ENCODE data around the gene INTS14. TPM values are rescaled to one million over a fixed set of nuclear protein-coding genes. Genes with fewer than 3 reads are reported as not detected.
"Not testable (repeated sequence)": the region's sequence is repeated elsewhere in the genome, so short reads cannot be mapped to it uniquely, and the experiment has no call there.

Gene INTS14
- total RNA-seq, 1 donor from 2014 or later: 24.4 TPM

DNA sequence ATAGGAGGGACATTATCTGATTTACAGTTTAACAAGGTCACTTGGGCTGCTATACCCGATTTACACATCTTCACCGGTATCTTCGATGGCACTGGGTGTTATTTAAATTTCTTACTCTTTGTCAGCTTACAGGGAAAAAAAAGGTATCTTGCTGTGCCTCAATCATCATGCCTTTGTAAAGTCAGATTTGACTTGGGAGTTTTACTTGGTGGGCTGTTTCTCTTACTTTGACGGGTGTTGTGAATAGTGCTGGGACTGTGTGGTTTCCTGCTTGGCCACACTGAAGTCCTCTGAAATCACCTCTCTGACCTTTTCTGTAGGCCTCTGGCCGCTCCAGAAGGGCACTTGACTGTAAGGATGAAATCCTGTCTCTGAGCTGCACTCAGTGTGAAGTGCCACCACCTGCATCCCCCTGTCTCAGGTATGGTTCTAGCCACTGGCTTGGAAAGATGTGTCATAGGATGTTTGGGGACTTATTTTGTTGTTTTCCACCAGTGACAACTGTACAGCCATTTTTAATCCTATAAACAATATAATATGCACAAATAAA, 7.7 kb upstream of the INTS14 start:
- Mint-ChIP-seq H3K27me3 (ENCODE audit: low read depth, unreplicated experiment) (no peaks in the 10 kb centered on the region), H3K4me3 (ENCODE audit: unreplicated experiment) (no peak overlapping the region), H3K4me1 (ENCODE audit: low read depth, unreplicated experiment) (no peaks in the 10 kb centered on the region), H3K36me3 (ENCODE audit: low read depth, unreplicated experiment) (peaks cover 7% of the 10 kb centered on the region), H3K27ac (ENCODE audit: unreplicated experiment) (no peak overlapping the region), H3K9me3 (ENCODE audit: unreplicated experiment) (no peaks in the 10 kb centered on the region)
- no peaks in the 10 kb centered on the region for H3K4me1 ChIP-seq (ENCODE audit: insufficient read depth, low read length)
- no peaks in the 10 kb centered on the region for H4K20me1 ChIP-seq (ENCODE audit: insufficient read depth, low read length)
- no peaks in the 10 kb centered on the region for H3K36me3 ChIP-seq (ENCODE audit: insufficient read depth, low read length)
- no peak overlapping the region for H3K9ac ChIP-seq (ENCODE audit: low read length)
- H3K79me2 ChIP-seq (ENCODE audit: insufficient read depth, low read length): no peaks in the 10 kb centered on the region
- H3K27ac ChIP-seq (ENCODE audit: low read depth, low read length): no peak overlapping the region
- no peak overlapping the region for H3K4me3 ChIP-seq (ENCODE audit: insufficient read depth, low read depth, low read length)
- no peak overlapping the region for H3K4me2 ChIP-seq (ENCODE audit: low read length)
- no peaks in the 10 kb centered on the region for H3K27me3 ChIP-seq (ENCODE audit: insufficient read depth, low read length)
- TF ChIP-seq, protein P1, sequence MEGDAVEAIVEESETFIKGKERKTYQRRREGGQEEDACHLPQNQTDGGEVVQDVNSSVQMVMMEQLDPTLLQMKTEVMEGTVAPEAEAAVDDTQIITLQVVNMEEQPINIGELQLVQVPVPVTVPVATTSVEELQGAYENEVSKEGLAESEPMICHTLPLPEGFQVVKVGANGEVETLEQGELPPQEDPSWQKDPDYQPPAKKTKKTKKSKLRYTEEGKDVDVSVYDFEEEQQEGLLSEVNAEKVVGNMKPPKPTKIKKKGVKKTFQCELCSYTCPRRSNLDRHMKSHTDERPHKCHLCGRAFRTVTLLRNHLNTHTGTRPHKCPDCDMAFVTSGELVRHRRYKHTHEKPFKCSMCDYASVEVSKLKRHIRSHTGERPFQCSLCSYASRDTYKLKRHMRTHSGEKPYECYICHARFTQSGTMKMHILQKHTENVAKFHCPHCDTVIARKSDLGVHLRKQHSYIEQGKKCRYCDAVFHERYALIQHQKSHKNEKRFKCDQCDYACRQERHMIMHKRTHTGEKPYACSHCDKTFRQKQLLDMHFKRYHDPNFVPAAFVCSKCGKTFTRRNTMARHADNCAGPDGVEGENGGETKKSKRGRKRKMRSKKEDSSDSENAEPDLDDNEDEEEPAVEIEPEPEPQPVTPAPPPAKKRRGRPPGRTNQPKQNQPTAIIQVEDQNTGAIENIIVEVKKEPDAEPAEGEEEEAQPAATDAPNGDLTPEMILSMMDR (IDR thresholded peaks at IDR 0.05; ENCODE audit: insufficient read depth, low read depth, low read length): no peak
- FAIRE-seq (no peak), DNase-seq (ENCODE audit: low read depth) (no peak)
- no peak overlapping the region for H2AFZ ChIP-seq (ENCODE audit: low read depth, low read length)
- no peaks in the 10 kb centered on the region for H3K9me3 ChIP-seq (ENCODE audit: insufficient read depth, low read depth, low read length)

- not testable (repeated sequence) for H3K9ac ChIP-seq (ENCODE audit: low read length); H3K27ac ChIP-seq (ENCODE audit: low read depth, low read length); H3K36me3 ChIP-seq (ENCODE audit: insufficient read depth, low read length); FAIRE-seq; H3K4me3 ChIP-seq (ENCODE audit: insufficient read depth, low read depth, low read length); H3K27me3 ChIP-seq (ENCODE audit: insufficient read depth, low read length); H4K20me1 ChIP-seq (ENCODE audit: insufficient read depth, low read length); H3K4me2 ChIP-seq (ENCODE audit: low read length); H3K27ac Mint-ChIP-seq (ENCODE audit: unreplicated experiment); DNase-seq (ENCODE audit: low read depth); H3K79me2 ChIP-seq (ENCODE audit: insufficient read depth, low read length); H3K9me3 Mint-ChIP-seq (ENCODE audit: unreplicated experiment); H3K4me1 ChIP-seq (ENCODE audit: insufficient read depth, low read length); H2AFZ ChIP-seq (ENCODE audit: low read depth, low read length); H3K27me3 Mint-ChIP-seq (ENCODE audit: low read depth, unreplicated experiment); H3K4me3 Mint-ChIP-seq (ENCODE audit: unreplicated experiment); H3K9me3 ChIP-seq (ENCODE audit: insufficient read depth, low read depth, low read length); H3K36me3 Mint-ChIP-seq (ENCODE audit: low read depth, unreplicated experiment)
- peaks cover 10% of the 10 kb centered on the region for H3K4me1 Mint-ChIP-seq (ENCODE audit: low read depth, unreplicated experiment)
Observed at GRCh38 chr15:65615887-65616286, 5.0 kb upstream of the INTS14 start.

- Mint-ChIP-seq H3K36me3 (ENCODE audit: low read depth, unreplicated experiment) (peaks cover 2% of the 10 kb centered on the region), H3K27ac (ENCODE audit: unreplicated experiment) (no peak overlapping the region), H3K9me3 (ENCODE audit: unreplicated experiment) (no peaks in the 10 kb centered on the region), H3K4me1 (ENCODE audit: low read depth, unreplicated experiment) (peaks cover 17% of the 10 kb centered on the region), H3K27me3 (ENCODE audit: low read depth, unreplicated experiment) (no peaks in the 10 kb centered on the region), H3K4me3 (ENCODE audit: unreplicated experiment) (no peak overlapping the region)
- no peaks in the 10 kb centered on the region for H3K36me3 ChIP-seq (ENCODE audit: insufficient read depth, low read length)
- FAIRE-seq (no peak), DNase-seq (ENCODE audit: low read depth) (no peak)
- TF ChIP-seq EZH2 (IDR thresholded peaks at IDR 0.05; ENCODE audit: insufficient read depth, low read length): no peak
- TF ChIP-seq, protein P1 (IDR thresholded peaks at IDR 0.05; ENCODE audit: insufficient read depth, low read depth, low read length): no peak
- H3K4me2 ChIP-seq (ENCODE audit: low read length): no peak overlapping the region
- H4K20me1 ChIP-seq (ENCODE audit: insufficient read depth, low read length): no peaks in the 10 kb centered on the region
- no peaks in the 10 kb centered on the region for H3K9me3 ChIP-seq (ENCODE audit: insufficient read depth, low read depth, low read length)
- H3K9ac ChIP-seq (ENCODE audit: low read length): no peak overlapping the region
- no peak overlapping the region for H2AFZ ChIP-seq (ENCODE audit: low read depth, low read length)
- peaks cover 27% of the 10 kb centered on the region for H3K79me2 ChIP-seq (ENCODE audit: insufficient read depth, low read length)
- H3K4me1 ChIP-seq (ENCODE audit: insufficient read depth, low read length): peaks cover 8% of the 10 kb centered on the region
- no peak overlapping the region for H3K4me3 ChIP-seq (ENCODE audit: insufficient read depth, low read depth, low read length)
- no peak overlapping the region for H3K27ac ChIP-seq (ENCODE audit: low read depth, low read length)
- H3K27me3 ChIP-seq (ENCODE audit: insufficient read depth, low read length): no peaks in the 10 kb centered on the region
Observed at GRCh38 chr15:65612949-65613744, 2.2 kb upstream of the INTS14 start.
